Measurements from ENCODE around the gene ZNF646. TPM values are rescaled to one million over a fixed set of nuclear protein-coding genes. Genes with fewer than 3 reads are reported as not detected.

ZNF646 gene
- total RNA-seq, 1 donor from 2014 or later: 20.4 TPM

GRCh38 chr16:31114468-31114867 is 40.2 kb downstream of the ZNF646 start:
- peaks cover 19% of the 10 kb centered on the region for H3K36me3 Mint-ChIP-seq
- peaks cover 13% of the 10 kb centered on the region for H3K4me1 Mint-ChIP-seq
- H3K9me3 Mint-ChIP-seq: no peaks in the 10 kb centered on the region
- peak overlapping the region; percentile 85 for H3K27ac Mint-ChIP-seq
- no peaks in the 10 kb centered on the region for H3K27me3 Mint-ChIP-seq (ENCODE audit: low read depth)
- no peak for DNase-seq (ENCODE audit: low spot score in 2 of 2, unreplicated experiment in 2 of 2)
- no peak for TF ChIP-seq CTCF (IDR thresholded peaks at IDR 0.05; ENCODE audit: unreplicated experiment)
- H3K4me3 Mint-ChIP-seq: peak overlapping the region; percentile 20

GRCh38 chr16:31117384-31118222 is 43.4 kb downstream of the ZNF646 start, which contains the start of gene KAT8:
Gene KAT8, plus strand, starts transcription at chr16:31117664. Its CDS starts 18 bp downstream, at chr16:31117682.
- H3K27me3 Mint-ChIP-seq (ENCODE audit: low read depth): no peaks in the 10 kb centered on the region
- TF ChIP-seq CTCF (IDR thresholded peaks at IDR 0.05; ENCODE audit: unreplicated experiment): no peak
- peaks cover 12% of the 10 kb centered on the region for H3K4me1 Mint-ChIP-seq
- H3K9me3 Mint-ChIP-seq: no peaks in the 10 kb centered on the region
- DNase-seq (ENCODE audit: low spot score in 2 of 2, unreplicated experiment in 2 of 2): peak; percentile 94 to 97
- peak within 1 kb of the TSS; percentile 95 for H3K27ac Mint-ChIP-seq
- H3K4me3 Mint-ChIP-seq: peak within 1 kb of the TSS; percentile 84
- H3K36me3 Mint-ChIP-seq: peaks cover 16% of the 10 kb centered on the region

DNA sequence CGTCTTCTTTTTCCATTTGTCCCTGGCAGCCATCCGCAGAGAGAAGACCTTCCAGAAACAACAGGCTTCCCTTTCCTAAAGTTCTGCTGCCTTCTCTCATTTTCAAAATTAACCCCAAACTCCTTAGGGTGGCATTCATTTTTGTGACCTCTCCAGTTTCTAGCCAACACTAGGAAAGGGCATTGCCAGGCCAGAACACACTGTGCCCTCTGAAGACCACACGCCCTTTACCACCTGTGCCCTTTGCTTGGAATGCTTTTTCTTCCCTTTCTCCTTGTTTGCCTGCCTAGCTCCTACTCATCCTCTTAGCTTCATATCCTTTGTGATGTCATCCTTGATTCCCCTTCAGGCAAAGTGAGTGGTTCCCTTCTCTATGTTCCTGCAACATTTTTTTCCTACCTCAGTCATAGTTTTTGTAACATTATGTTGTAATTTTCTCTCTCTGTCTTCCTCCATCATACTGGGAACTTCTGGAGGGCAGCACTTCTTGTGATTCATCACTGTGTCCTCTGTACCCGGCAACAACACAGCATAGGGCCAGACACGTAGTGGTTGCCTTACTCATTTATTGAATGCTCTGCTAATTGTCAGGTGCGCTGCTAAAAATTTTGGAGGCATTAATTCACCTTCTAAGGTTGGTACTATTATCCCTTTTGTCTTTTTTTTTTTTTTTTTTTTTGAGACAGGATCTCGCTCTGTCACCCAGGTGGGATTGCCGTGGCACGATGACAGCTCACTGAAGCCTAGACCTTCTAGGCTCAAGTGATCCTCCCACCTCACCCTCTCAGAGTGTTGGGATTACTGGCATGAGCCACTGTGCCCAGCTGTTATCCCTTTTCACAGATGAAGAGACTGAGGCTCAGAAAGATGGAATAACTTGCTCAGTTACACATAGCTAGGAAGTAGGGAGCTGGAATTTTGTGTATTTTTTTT is 44.3 kb downstream of the ZNF646 start:
- Mint-ChIP-seq H3K4me1 (peaks cover 12% of the 10 kb centered on the region), H3K27me3 (ENCODE audit: low read depth) (no peaks in the 10 kb centered on the region), H3K4me3 (peak overlapping the region; percentile 84), H3K36me3 (peaks cover 15% of the 10 kb centered on the region), H3K27ac (peak overlapping the region; percentile 95), H3K9me3 (no peaks in the 10 kb centered on the region)
- no peak for DNase-seq (ENCODE audit: low spot score in 2 of 2, unreplicated experiment in 2 of 2)
- TF ChIP-seq CTCF (IDR thresholded peaks at IDR 0.05; ENCODE audit: unreplicated experiment): no peak

DNA sequence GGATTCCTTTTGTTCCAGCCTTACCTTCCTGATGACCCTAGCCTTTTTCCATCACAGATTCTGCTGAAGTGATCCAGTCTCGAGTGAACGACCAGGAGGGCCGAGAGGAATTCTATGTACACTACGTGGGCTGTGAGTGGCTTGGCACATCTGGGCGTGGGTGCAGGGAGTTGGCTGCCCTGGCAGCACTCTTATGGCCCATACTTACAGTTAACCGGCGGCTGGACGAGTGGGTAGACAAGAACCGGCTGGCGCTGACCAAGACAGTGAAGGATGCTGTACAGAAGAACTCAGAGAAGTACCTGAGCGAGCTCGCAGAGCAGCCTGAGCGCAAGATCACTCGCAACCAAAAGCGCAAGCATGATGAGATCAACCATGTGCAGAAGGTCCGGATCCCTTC is 45.9 kb downstream of the ZNF646 start:
- Mint-ChIP-seq H3K9me3 (no peaks in the 10 kb centered on the region), H3K27me3 (ENCODE audit: low read depth) (no peaks in the 10 kb centered on the region), H3K4me3 (no peak overlapping the region), H3K36me3 (peaks cover 21% of the 10 kb centered on the region), H3K27ac (no peak overlapping the region), H3K4me1 (peaks cover 12% of the 10 kb centered on the region)
- TF ChIP-seq CTCF (IDR thresholded peaks at IDR 0.05; ENCODE audit: unreplicated experiment): no peak
- DNase-seq (ENCODE audit: low spot score in 2 of 2, unreplicated experiment in 2 of 2): no peak

GRCh38 chr16:31125844-31126243 is 51.6 kb downstream of the ZNF646 start:
- no peak for DNase-seq (ENCODE audit: low spot score in 2 of 2, unreplicated experiment in 2 of 2)
- H3K9me3 Mint-ChIP-seq: no peaks in the 10 kb centered on the region
- H3K4me1 Mint-ChIP-seq: peaks cover 11% of the 10 kb centered on the region

More at GRCh38 chr16:31125844-31126243, 51.6 kb downstream of the ZNF646 start:
- H3K27me3 Mint-ChIP-seq (ENCODE audit: low read depth): no peaks in the 10 kb centered on the region
- H3K27ac Mint-ChIP-seq: no peak overlapping the region
- H3K36me3 Mint-ChIP-seq: peaks cover 17% of the 10 kb centered on the region
- no peak for TF ChIP-seq CTCF (IDR thresholded peaks at IDR 0.05; ENCODE audit: unreplicated experiment)
- no peak overlapping the region for H3K4me3 Mint-ChIP-seq

Measured in mesothelial cell of epicardium (in vitro differentiated cells).